Adipocyte (in vitro differentiated cells): Measurements from ENCODE around the gene DDX39B.
"Not testable (repeated sequence)": the region's sequence is repeated elsewhere in the genome, so short reads cannot be mapped to it uniquely, and the experiment has no call there.

Experiments
- DNase-seq: peaks from one replicate; pipeline ENCODE4 v3.0.0-alpha.2; 2015; ENCODE audit warnings: low read depth
- H3K27me3 ChIP-seq: replicated peaks from 2 replicates; pipeline ENCODE4 v1.7.0; 2013; ENCODE audit warnings: mild to moderate bottlenecking, low read length, moderate library complexity; ENCODE audit not compliant: control insufficient read depth, insufficient read depth
- H3K36me3 ChIP-seq: 2 replicates; pipeline ENCODE4 v1.7.0; 2013; ENCODE audit warnings: low read length, mild to moderate bottlenecking, moderate library complexity; ENCODE audit not compliant: control insufficient read depth, insufficient read depth, severe bottlenecking
- H3K4me1 ChIP-seq: 2 replicates; pipeline ENCODE4 v1.7.0; 2013; ENCODE audit warnings: mild to moderate bottlenecking, low read length, moderate library complexity; ENCODE audit not compliant: control insufficient read depth, insufficient read depth
- H3K4me3 ChIP-seq: 2 replicates; pipeline ENCODE4 v1.7.0; 2013; ENCODE audit warnings: mild to moderate bottlenecking, low read length, moderate library complexity
- H3K9ac ChIP-seq: 2 replicates; pipeline ENCODE4 v1.7.0; 2013; ENCODE audit warnings: mild to moderate bottlenecking, low read length, moderate library complexity
- H3K9me3 ChIP-seq: 2 replicates; pipeline ENCODE4 v1.7.0; 2013; ENCODE audit warnings: mild to moderate bottlenecking, low read length, moderate library complexity; ENCODE audit not compliant: control insufficient read depth

DDX39B gene

DNA sequence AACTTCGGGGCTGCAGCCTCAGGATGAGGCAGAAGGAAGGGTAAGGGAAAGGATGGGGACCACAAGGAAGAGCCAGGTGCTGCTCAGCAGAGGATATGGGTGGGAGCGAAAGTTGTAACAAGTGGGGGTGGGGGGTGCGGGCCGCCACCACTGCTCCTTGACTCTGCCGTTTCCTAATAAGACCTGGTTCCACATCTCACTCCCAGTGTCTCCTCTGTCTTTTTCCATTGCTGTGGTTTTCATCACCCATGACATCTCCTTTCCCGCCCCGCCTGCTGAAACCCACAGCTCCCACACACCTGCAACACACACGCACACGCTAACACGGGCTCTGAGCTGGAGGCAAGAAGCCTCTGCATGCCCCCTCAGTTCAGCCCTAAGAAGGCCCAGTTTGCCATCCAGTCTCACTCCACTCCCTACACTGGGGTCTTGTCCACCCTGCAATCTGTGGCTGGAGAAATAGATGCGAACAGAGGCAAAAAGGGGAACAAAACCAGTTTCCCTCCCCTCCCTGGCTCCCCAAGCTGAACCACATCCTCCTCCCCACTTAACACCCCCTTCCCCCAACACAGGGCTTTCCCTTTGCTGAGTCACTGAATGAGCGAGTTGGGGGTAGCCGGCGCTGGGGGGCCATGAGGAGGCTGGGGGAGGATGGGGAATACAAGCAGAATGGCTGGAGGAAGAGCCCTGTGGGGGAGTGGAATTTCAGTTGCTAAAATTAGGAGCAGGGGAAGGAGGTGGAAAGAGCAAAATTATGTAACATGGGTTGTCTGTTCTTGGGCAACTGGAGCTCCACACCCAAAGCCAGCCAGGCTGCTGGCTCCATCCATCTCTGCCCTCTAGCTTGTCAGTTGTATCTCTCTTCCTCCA, 17.1 kb upstream of the DDX39B start:
- Histone ChIP-seq H3K9ac (no peak overlapping the region), H3K9me3 (no peaks in the 10 kb centered on the region), H3K36me3 (peaks cover 39% of the 10 kb centered on the region), H3K4me3 (no peak overlapping the region), H3K27me3 (no peaks in the 10 kb centered on the region), H3K4me1 (peaks cover 31% of the 10 kb centered on the region)
- no peak for DNase-seq

- Histone ChIP-seq H3K9me3 (no peaks in the 10 kb centered on the region), H3K4me3 (no peak overlapping the region), H3K4me1 (peaks cover 26% of the 10 kb centered on the region), H3K27me3 (no peaks in the 10 kb centered on the region), H3K36me3 (peaks cover 42% of the 10 kb centered on the region), H3K9ac (no peak overlapping the region)
- no peak for DNase-seq
These were observed 16.5 kb upstream of the DDX39B start for GRCh38 chr6:31558318-31558625.

DNA sequence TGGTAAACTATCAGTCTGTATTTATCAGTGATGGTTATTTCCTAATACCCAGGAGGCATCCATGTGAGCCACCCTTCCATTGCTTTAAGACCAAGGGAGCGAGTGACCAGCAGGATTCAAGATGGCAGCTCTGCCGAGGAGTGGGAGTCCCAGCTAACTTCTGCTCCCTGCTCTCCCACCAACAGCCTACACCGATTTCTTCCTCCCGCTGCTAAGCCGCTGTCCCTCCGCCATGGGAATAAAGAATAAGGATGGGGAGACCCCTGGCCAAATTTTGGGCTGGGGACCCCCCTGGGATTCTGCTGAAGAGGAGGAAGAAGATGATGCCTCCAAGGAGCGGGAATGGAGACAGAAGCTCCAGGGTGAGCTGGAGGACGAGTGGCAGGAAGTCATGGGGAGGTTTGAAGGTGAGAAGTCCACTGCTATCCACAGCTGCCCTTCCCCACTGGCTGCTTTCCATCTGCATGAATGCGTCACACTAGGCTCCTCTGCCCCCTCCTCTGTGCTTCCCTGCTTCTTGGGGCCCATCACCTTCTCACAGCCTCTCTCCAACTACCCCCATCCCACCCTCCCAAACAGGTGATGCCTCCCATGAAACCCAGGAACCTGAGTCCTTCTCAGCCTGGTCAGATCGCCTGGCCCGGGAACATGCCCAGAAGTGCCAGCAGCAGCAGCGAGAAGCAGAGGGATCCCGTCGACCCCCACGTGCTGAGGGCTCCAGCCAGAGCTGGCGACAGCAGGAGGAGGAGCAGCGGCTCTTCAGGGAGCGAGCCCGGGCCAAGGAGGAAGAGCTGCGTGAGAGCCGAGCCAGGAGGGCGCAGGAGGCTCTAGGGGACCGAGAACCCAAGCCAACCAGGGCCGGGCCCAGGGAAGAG, 15.9 kb upstream of the DDX39B start:
- peaks cover 45% of the 10 kb centered on the region for H3K36me3 ChIP-seq
- H3K9me3 ChIP-seq, result no peaks in the 10 kb centered on the region
- no peak overlapping the region for H3K9ac ChIP-seq

DNA sequence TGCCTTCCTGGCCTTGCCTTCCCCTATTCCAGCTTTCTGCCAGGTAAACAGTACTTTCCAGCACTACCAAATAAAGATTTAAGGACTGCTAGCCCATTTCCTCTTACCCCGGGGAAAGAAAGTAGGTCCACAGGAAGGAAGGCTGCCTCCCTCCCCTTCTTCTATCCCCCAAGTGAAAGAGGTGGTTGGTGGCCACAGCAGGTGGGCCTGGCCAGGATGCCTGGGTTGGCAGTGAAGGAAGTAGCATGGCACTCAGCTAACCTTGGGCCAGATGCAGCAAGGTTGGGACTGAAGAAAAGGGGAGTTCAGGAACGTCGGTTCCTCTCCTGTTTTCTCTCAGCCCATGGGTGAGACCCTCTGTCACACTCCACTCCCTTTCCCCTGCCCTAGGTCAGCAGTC, 14.5 kb upstream of the DDX39B start:
- Histone ChIP-seq H3K27me3 (no peaks in the 10 kb centered on the region), H3K4me3 (no peak overlapping the region), H3K9ac (no peak overlapping the region), H3K4me1 (peaks cover 22% of the 10 kb centered on the region), H3K9me3 (no peaks in the 10 kb centered on the region), H3K36me3 (peaks cover 46% of the 10 kb centered on the region)
- DNase-seq, result no peak

More for the DNA sequence above, 15.9 kb upstream of the DDX39B start:
- no peak overlapping the region for H3K4me3 ChIP-seq
- no peaks in the 10 kb centered on the region for H3K27me3 ChIP-seq
- H3K4me1 ChIP-seq, result peaks cover 22% of the 10 kb centered on the region
- no peak for DNase-seq

DNA sequence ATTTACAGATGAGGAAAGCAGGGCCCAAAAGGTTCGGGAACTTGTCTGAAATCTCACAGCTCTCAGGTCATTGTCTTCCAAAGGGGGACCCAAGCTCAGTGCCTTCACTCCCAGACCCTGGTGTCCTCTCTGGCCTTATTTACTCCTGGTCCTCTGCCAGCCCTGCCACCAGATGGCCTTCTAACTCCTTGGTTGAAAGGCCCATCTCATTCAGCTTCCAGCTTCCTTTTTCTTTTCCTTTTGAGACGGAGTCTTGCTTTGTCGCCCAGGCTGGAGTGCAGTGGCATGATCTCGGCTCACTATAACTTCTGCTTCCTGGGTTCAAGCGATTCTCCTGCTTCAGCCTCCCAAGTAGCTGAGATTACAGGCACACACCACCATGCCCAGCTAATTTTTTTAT, 9.6 kb upstream of the DDX39B start:
- peak; percentile 17 for DNase-seq
- H3K27me3 ChIP-seq, H3K9me3 ChIP-seq, H3K9ac ChIP-seq, H3K4me3 ChIP-seq: not testable (repeated sequence)
- Histone ChIP-seq H3K36me3 (peaks cover 43% of the 10 kb centered on the region), H3K4me1 (peaks cover 13% of the 10 kb centered on the region)

GRCh38 chr6:31548544-31548873, 6.7 kb upstream of the DDX39B start:
- Histone ChIP-seq H3K9me3 (no peaks in the 10 kb centered on the region), H3K27me3 (no peaks in the 10 kb centered on the region), H3K9ac (peak overlapping the region; percentile 91), H3K36me3 (peaks cover 29% of the 10 kb centered on the region), H3K4me1 (peaks cover 13% of the 10 kb centered on the region), H3K4me3 (peak overlapping the region; percentile 84)
- DNase-seq, result no peak

DNA sequence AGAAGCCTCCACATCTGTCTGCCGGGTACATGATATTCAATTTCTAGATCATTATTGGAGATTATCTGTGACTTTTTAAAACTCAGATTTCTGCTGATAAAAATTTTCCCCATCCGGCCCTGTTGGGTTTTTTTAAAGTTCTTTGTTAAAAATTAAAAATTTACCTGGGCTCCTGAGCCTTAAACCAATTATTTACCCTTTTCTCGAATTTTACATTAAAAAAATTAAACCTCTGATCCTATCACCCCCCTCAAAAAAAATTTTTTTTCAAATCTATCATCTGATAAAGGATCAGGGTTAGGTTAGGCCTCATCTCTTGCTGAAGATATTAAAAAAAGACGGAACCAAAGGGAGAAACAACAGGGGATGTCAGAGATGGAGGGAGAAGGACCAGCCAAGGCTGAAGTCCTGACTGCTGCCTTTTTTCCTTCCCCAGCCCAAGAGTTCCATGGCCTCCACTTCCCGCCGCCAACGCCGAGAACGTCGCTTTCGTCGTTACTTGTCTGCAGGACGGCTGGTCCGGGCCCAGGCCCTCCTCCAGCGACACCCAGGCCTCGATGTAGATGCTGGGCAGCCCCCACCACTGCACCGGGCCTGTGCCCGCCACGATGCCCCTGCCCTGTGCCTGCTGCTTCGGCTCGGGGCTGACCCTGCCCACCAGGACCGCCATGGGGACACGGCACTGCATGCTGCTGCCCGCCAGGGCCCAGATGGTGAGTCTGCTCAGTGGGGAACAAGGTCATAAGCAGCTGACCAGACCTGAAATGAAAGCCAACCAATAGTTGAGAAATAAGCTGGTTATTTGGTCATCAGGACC, 6.1 kb upstream of the DDX39B start:
- Histone ChIP-seq H3K4me1 (peaks cover 13% of the 10 kb centered on the region), H3K9me3 (no peaks in the 10 kb centered on the region), H3K4me3 (peak overlapping the region; percentile 84), H3K9ac (peak overlapping the region; percentile 91), H3K36me3 (peaks cover 23% of the 10 kb centered on the region), H3K27me3 (no peaks in the 10 kb centered on the region)
- DNase-seq, result no peak

DNA sequence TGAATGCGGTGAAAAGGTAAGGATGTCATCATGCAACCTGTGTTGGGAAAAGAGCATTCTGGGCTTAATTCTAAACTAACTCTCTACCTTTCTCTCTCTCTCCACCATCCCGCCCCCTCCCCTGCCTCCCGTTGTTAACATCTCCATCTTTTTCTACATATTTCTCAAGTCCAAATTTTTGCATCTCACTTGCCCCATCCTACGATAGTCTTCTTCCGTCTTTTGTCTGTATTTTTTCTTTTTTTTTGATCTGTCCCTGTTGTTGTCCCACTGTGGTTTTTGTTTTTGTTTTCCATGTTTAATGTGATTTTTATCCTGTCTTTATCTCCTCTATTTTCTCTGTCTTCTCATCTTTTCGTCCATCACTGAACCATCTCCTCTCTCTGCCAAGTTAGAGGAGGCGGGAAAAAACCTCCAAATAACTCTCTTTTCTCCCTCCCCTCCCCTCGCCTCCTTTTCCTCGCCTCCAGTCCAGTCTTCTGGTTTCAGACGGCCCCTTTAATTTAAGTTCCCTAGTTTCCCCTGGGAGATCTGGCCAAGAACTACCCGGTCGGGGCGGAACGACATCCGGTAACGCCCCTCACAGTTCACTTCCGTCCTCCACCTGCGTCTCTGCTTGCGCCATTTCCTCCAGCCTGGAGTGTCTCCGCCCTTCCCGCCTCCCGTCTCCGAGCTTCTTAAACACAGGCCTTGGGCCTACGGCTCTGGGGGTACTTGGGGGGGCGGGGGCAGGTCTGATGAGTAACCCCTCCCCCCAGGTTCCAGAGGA, 5.3 kb upstream of the DDX39B start, which contains the start of gene NFKBIL1:
NFKBIL1 (plus strand) TSS at position 651 of the 769 bp plus-strand sequence; CDS start at position 738, 87 bp downstream.
- peak within 1 kb of the TSS; percentile 91 for H3K9ac ChIP-seq
- DNase-seq, result peak; percentile 99
- H3K27me3 ChIP-seq, result no peaks in the 10 kb centered on the region
- peak within 1 kb of the TSS; percentile 84 for H3K4me3 ChIP-seq
- no peaks in the 10 kb centered on the region for H3K9me3 ChIP-seq
- peaks cover 13% of the 10 kb centered on the region for H3K4me1 ChIP-seq
- peaks cover 23% of the 10 kb centered on the region for H3K36me3 ChIP-seq

DNA sequence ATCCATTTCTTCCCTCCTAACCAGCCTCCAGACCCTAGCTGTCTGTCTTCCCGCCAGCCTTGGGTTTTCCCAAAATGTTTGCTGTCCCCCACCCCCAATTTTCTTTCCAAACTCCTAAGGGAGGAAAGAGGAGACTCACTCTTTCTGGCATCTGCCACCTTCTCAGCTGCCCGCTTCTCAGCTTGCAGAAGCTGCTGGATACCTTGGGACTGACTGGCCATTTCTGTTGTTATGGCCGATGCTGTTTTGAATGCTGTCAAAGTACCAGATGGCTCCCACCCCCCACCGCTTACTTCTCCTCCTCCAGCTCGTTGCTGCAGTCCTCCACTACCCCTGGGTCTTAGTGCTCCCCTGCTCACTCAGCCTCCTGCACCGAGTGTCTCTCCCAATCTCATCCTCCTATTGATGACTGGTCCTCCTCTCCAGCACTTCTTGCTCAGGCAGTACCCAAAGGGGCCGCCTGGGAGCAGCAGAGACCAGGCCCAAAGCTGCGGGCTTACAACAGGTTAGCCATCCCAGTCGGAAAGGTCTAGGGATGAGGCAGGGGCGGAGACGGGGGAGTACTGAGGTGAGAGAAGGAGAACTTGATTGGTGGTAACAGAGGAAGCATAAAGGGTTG, 4.6 kb upstream of the DDX39B start, which contains the start of gene ATP6V1G2:
ATP6V1G2 (minus strand) TSS at position 270 of the 619 bp plus-strand sequence; CDS start at position 221, 49 bp downstream.
- Histone ChIP-seq H3K9me3 (no peaks in the 10 kb centered on the region), H3K36me3 (peaks cover 23% of the 10 kb centered on the region), H3K4me1 (peaks cover 13% of the 10 kb centered on the region), H3K4me3 (peak within 1 kb of the TSS; percentile 84), H3K27me3 (no peaks in the 10 kb centered on the region), H3K9ac (peak within 1 kb of the TSS; percentile 91)
- DNase-seq, result peak; percentile 96

GRCh38 chr6:31545291-31545690, 3.5 kb upstream of the DDX39B start:
- no peak for DNase-seq
- Histone ChIP-seq H3K9ac (no peak overlapping the region), H3K9me3 (no peaks in the 10 kb centered on the region), H3K27me3 (no peaks in the 10 kb centered on the region), H3K36me3 (peaks cover 14% of the 10 kb centered on the region), H3K4me1 (peaks cover 17% of the 10 kb centered on the region), H3K4me3 (no peak overlapping the region)
